Tibial nerve (tissue), 4 donors: ENCODE results near the gene CRHR1. TPM values are rescaled to one million over a fixed set of nuclear protein-coding genes. Genes with fewer than 3 reads are reported as not detected.

Experiments used
- DNase-seq, 2 donors: peaks; one replicate each; pipeline ENCODE4 v3.0.0-alpha.2; 2019; ENCODE audit warnings: low spot score in 2 of 2
- H3K27ac ChIP-seq, 4 donors: fragments of 200-600 bp; sonication (generic) in 3 of 4; one replicate each; pipeline ENCODE4 v1.5.1; 2017 to 2019; ENCODE audit warnings: mild to moderate bottlenecking in 1 of 4
- H3K27me3 ChIP-seq, 2 donors: fragments of 200-600 bp; sonication (generic) in 1 of 2; one replicate each; pipeline versions ENCODE4 v1.5.1 to v1.6.0; 2017 to 2019
- H3K36me3 ChIP-seq, 3 donors: fragments of 200-600 bp; sonication (generic); one replicate each; pipeline ENCODE4 v1.5.1; 2018 to 2019
- H3K4me1 ChIP-seq, 4 donors: fragments of 200-600 bp; sonication (generic) in 3 of 4; one replicate each; pipeline ENCODE4 v1.5.1; 2017 to 2019
- H3K4me3 ChIP-seq, 4 donors: fragments of 200-600 bp; sonication (generic) in 3 of 4; one replicate each; pipeline ENCODE4 v1.5.1; 2017 to 2019; ENCODE audit warnings: mild to moderate bottlenecking in 1 of 4, moderate library complexity in 1 of 4
- H3K9me3 ChIP-seq, 4 donors: fragments of 200-600 bp; sonication (generic) in 3 of 4; one replicate each; pipeline ENCODE4 v1.5.1; 2017 to 2019
- CTCF ChIP-seq, 5 experiments: fragments of 200-600 bp in 3 of 5; fragments of 450-650 bp in 2 of 5; sonication (generic) in 3 of 5; IDR thresholded peaks; one replicate each; pipeline ENCODE4 v1.5.1; 2016 to 2019; ENCODE audit warnings: antibody characterized with exemption in 5 of 5, mild to moderate bottlenecking in 3 of 5, moderate library complexity in 2 of 5
- EP300 ChIP-seq, 2 donors: sonication (generic); formaldehyde crosslinking; IDR thresholded peaks; one replicate each; pipeline ENCODE4 v1.6.1; 2017; ENCODE audit warnings: antibody characterized with exemption in 2 of 2, mild to moderate bottlenecking in 1 of 2
- POLR2A ChIP-seq, 2 donors: fragments of 450-650 bp; IDR thresholded peaks; one replicate each; pipeline ENCODE4 v1.6.1; 2017; ENCODE audit warnings: antibody characterized with exemption in 2 of 2, mild to moderate bottlenecking in 2 of 2, moderate library complexity in 2 of 2
- WGBS, 2 donors: methylation state at CpG; one replicate each; pipeline ENCODE4 v1.1.5; 2018; 5-methylcytosine and 5-hydroxymethylcytosine counted together
- total RNA-seq, 4 donors: library from RNA; depleted of rRNA; stranded (reverse); fragments of >200 nt; gene quantifications; one replicate each; pipeline ENCODE4 v1.1.0, GENCODE V29; 2016

Gene CRHR1
- total RNA-seq, 4 donors from 2014 or later: not detected

GRCh38 chr17:45867171-45867570, 83.1 kb downstream of the CRHR1 start:
- peaks cover 0 to 1% (median 0%) of the 10 kb centered on the region in 4 donors for H3K9me3 ChIP-seq
- H3K36me3 ChIP-seq: no peaks in the 10 kb centered on the region
- no peak overlapping the region for H3K27ac ChIP-seq
- no peak for TF ChIP-seq CTCF (IDR thresholded peaks at IDR 0.05)
- TF ChIP-seq POLR2A (IDR thresholded peaks at IDR 0.05): no peak
- no peak for TF ChIP-seq EP300 (IDR thresholded peaks at IDR 0.05)
- peaks cover 0 to 32% of the 10 kb centered on the region in 2 donors for H3K27me3 ChIP-seq
- 47 to 48% methylated on average over 6 of the region's 6 CpGs for WGBS, 2 donors
- no peaks in the 10 kb centered on the region for H3K4me1 ChIP-seq
- no peak for DNase-seq
- no peak overlapping the region for H3K4me3 ChIP-seq

- DNase-seq: no peak
- TF ChIP-seq EP300 (IDR thresholded peaks at IDR 0.05): no peak
- Histone ChIP-seq H3K4me1 (no peaks in the 10 kb centered on the region), H3K9me3 (no peaks in the 10 kb centered on the region), H3K36me3 (no peaks in the 10 kb centered on the region), H3K27ac (no peak overlapping the region), H3K27me3 (peaks cover 0 to 31% of the 10 kb centered on the region in 2 donors), H3K4me3 (no peak overlapping the region)
- WGBS, 2 donors: 63 to 69% methylated on average over 8 of the region's 8 CpGs
Measured at GRCh38 chr17:45867702-45868101, 83.6 kb downstream of the CRHR1 start.

- H3K27ac ChIP-seq: no peak overlapping the region
- no peaks in the 10 kb centered on the region for H3K9me3 ChIP-seq
- peaks cover 0 to 26% of the 10 kb centered on the region in 2 donors for H3K27me3 ChIP-seq
- TF ChIP-seq CTCF (IDR thresholded peaks at IDR 0.05) (no peak), EP300 (IDR thresholded peaks at IDR 0.05) (no peak), POLR2A (IDR thresholded peaks at IDR 0.05) (no peak)
- no peak overlapping the region for H3K4me3 ChIP-seq
- WGBS, 2 donors: 53 to 74% methylated on average over 5 of the region's 5 CpGs
- DNase-seq: no peak
- H3K36me3 ChIP-seq: no peaks in the 10 kb centered on the region
- no peaks in the 10 kb centered on the region for H3K4me1 ChIP-seq
Measured at GRCh38 chr17:45868276-45868675, 84.2 kb downstream of the CRHR1 start.

- TF ChIP-seq CTCF (IDR thresholded peaks at IDR 0.05) (no peak), EP300 (IDR thresholded peaks at IDR 0.05) (no peak), POLR2A (IDR thresholded peaks at IDR 0.05) (no peak)
- H3K4me3 ChIP-seq: no peak overlapping the region
- no peaks in the 10 kb centered on the region for H3K9me3 ChIP-seq
- no peak for DNase-seq
- no peaks in the 10 kb centered on the region for H3K4me1 ChIP-seq
- 51 to 53% methylated on average over 14 of the region's 14 CpGs for WGBS, 2 donors
- H3K27me3 ChIP-seq: peaks cover 0 to 13% of the 10 kb centered on the region in 2 donors
- no peaks in the 10 kb centered on the region for H3K36me3 ChIP-seq
- H3K27ac ChIP-seq: no peak overlapping the region
Measured at GRCh38 chr17:45869676-45870341, 85.7 kb downstream of the CRHR1 start.

- no peak for DNase-seq
- Histone ChIP-seq H3K9me3 (no peaks in the 10 kb centered on the region), H3K4me1 (no peaks in the 10 kb centered on the region), H3K4me3 (no peak overlapping the region), H3K36me3 (no peaks in the 10 kb centered on the region), H3K27me3 (peaks cover 0 to 14% of the 10 kb centered on the region in 2 donors), H3K27ac (no peak overlapping the region)
- WGBS, 2 donors: 40% methylated on average over 4 of the region's 4 CpGs
- no peak for TF ChIP-seq POLR2A (IDR thresholded peaks at IDR 0.05)
- TF ChIP-seq EP300 (IDR thresholded peaks at IDR 0.05): no peak
- TF ChIP-seq CTCF (IDR thresholded peaks at IDR 0.05): no peak
Measured at GRCh38 chr17:45870342-45870974, 86.3 kb downstream of the CRHR1 start.
